HEK293 (cell line): ENCODE results near the gene KIAA0232.

Experiments
- CTCF ChIA-PET: fragments of 350-600 bp; formaldehyde crosslinking; extraction: SDS; loops from one replicate; lab custom pipeline; 2021; ENCODE audit warnings: antibody characterized with exemption; lab: Yijun Ruan, JAX
- POLR2A ChIA-PET: fragments of 300-600 bp; formaldehyde crosslinking; extraction: SDS; loops from one replicate; lab custom pipeline; 2020; ENCODE audit warnings: antibody characterized with exemption, inconsistent platforms; lab: Yijun Ruan, JAX
- H3K27ac ChIP-seq: fragments of 200-500 bp; sonication (Bioruptor generic); 2 replicates; pipeline ENCODE4 v1.5.1; 2014; ENCODE audit warnings: low read depth, low read length, control low read depth, inconsistent platforms; ENCODE audit errors: extremely low read depth
- H3K36me3 ChIP-seq, 2 experiments: fragments of 200-500 bp in 1 of 2; sonication (Bioruptor generic) in 1 of 2; 1 replicate in 1 of 2; 2 replicates in 1 of 2; pipeline ENCODE4 v1.5.1; 2014 to 2017; ENCODE audit warnings: inconsistent platforms in 2 of 2, low read length in 2 of 2; ENCODE audit not compliant: control insufficient read depth in 2 of 2, insufficient read depth in 1 of 2
- H3K4me1 ChIP-seq: fragments of 200-500 bp; sonication (Bioruptor generic); 2 replicates; pipeline ENCODE4 v1.5.1; 2014; ENCODE audit warnings: mild to moderate bottlenecking, low read length, inconsistent platforms; ENCODE audit not compliant: control insufficient read depth, insufficient read depth
- H3K4me3 ChIP-seq: 2 replicates; pipeline ENCODE4 v1.5.1; 2011; ENCODE audit warnings: low read depth, mild to moderate bottlenecking, control low read depth, low read length, moderate library complexity
- H3K9me3 ChIP-seq: fragments of 200-500 bp; sonication (Bioruptor generic); 2 replicates; pipeline ENCODE4 v1.5.1; 2014; ENCODE audit warnings: low read depth, low read length, inconsistent platforms; ENCODE audit not compliant: control insufficient read depth, insufficient read depth
- PRDM2 ChIP-seq: fragments of 450-650 bp; formaldehyde crosslinking; IDR thresholded peaks from 2 replicates; pipeline ENCODE4 v1.5.1; 2016; ENCODE audit warnings: missing biosample characterization, missing genetic modification characterization, borderline replicate concordance
- PRDM6 ChIP-seq: fragments of 450-650 bp; formaldehyde crosslinking; IDR thresholded peaks from 2 replicates; pipeline ENCODE4 v1.5.1; 2017; ENCODE audit warnings: missing biosample characterization, missing genetic modification characterization
- SCRT2 ChIP-seq: fragments of 450-650 bp; formaldehyde crosslinking; IDR thresholded peaks from 2 replicates; pipeline ENCODE4 v1.5.1; 2016; ENCODE audit warnings: missing biosample characterization, missing genetic modification characterization
- SP7 ChIP-seq: fragments of 450-650 bp; formaldehyde crosslinking; IDR thresholded peaks from 2 replicates; pipeline ENCODE4 v1.5.1; 2016; ENCODE audit warnings: missing biosample characterization, missing genetic modification characterization
- ZBTB7A ChIP-seq: fragments of 450-650 bp; formaldehyde crosslinking; IDR thresholded peaks from 2 replicates; pipeline ENCODE4 v1.5.1; 2016; ENCODE audit warnings: low read depth, missing biosample characterization, missing genetic modification characterization
- ZFHX2 ChIP-seq: fragments of 450-650 bp; formaldehyde crosslinking; conservative IDR thresholded peaks from 2 replicates; pipeline ENCODE4 v1.5.1; 2016; ENCODE audit warnings: missing biosample characterization, missing genetic modification characterization
- ZFP37 ChIP-seq: fragments of 450-650 bp; formaldehyde crosslinking; IDR thresholded peaks from 2 replicates; pipeline ENCODE4 v1.5.1; 2016; ENCODE audit warnings: missing biosample characterization, missing genetic modification characterization
- ZIC2 ChIP-seq: fragments of 450-650 bp; formaldehyde crosslinking; IDR thresholded peaks from 2 replicates; pipeline ENCODE4 v1.5.1; 2016; ENCODE audit warnings: missing biosample characterization, missing genetic modification characterization
- ZNF184 ChIP-seq: fragments of 450-650 bp; IDR thresholded peaks from 2 replicates; pipeline ENCODE4 v1.5.1; 2018; ENCODE audit warnings: missing biosample characterization, mild to moderate bottlenecking, missing genetic modification characterization
- ZNF2 ChIP-seq: fragments of 450-650 bp; formaldehyde crosslinking; IDR thresholded peaks from 2 replicates; pipeline ENCODE4 v1.5.1; 2016; ENCODE audit warnings: missing biosample characterization, missing genetic modification characterization
- ZNF324 ChIP-seq: fragments of 450-650 bp; formaldehyde crosslinking; IDR thresholded peaks from 2 replicates; pipeline ENCODE4 v1.5.1; 2016; ENCODE audit warnings: missing biosample characterization, missing genetic modification characterization
- ZNF37A ChIP-seq: fragments of 450-650 bp; IDR thresholded peaks from 2 replicates; pipeline ENCODE4 v1.5.1; 2018; ENCODE audit warnings: missing biosample characterization, missing genetic modification characterization
- ZNF548 ChIP-seq: fragments of 450-650 bp; formaldehyde crosslinking; IDR thresholded peaks from 2 replicates; pipeline ENCODE4 v1.5.1; 2016; ENCODE audit warnings: missing biosample characterization, missing genetic modification characterization
- ZNF600 ChIP-seq: fragments of 450-650 bp; formaldehyde crosslinking; IDR thresholded peaks from 2 replicates; pipeline ENCODE4 v1.5.1; 2016; ENCODE audit warnings: missing biosample characterization, missing genetic modification characterization
- ZNF768 ChIP-seq: fragments of 450-650 bp; formaldehyde crosslinking; IDR thresholded peaks from 2 replicates; pipeline ENCODE4 v1.5.1; 2018; ENCODE audit warnings: missing biosample characterization, mild to moderate bottlenecking, missing genetic modification characterization
- ZSCAN23 ChIP-seq: fragments of 450-650 bp; formaldehyde crosslinking; IDR thresholded peaks from 2 replicates; pipeline ENCODE4 v1.5.1; 2016; ENCODE audit warnings: missing biosample characterization, missing genetic modification characterization

KIAA0232 gene

GRCh38 chr4:6767748-6768538 is 14.6 kb upstream of the KIAA0232 start:
- no peak overlapping the region for H3K4me3 ChIP-seq
- no peaks in the 10 kb centered on the region for H3K4me1 ChIP-seq
- H3K36me3 ChIP-seq = no peaks in the 10 kb centered on the region
- ChIA-PET CTCF (interaction anchor here (0.7 kb wide), 1 partner anchor 119 kb away, joined by 3 read pairs; no protein-coding TSS in a partner anchor), POLR2A (interaction anchor here (0.9 kb wide), 1 partner anchor 51 kb away, joined by 4 read pairs; no protein-coding TSS in a partner anchor)
- no peak overlapping the region for H3K27ac ChIP-seq
- no peaks in the 10 kb centered on the region for H3K9me3 ChIP-seq
- TF ChIP-seq ZNF548 (tag by site-specific recombination) (no peak), ZIC2 (tag by site-specific recombination) (peak; percentile 24; the same call in 1 of the 2 replicates), ZFHX2 (0 out of 2 replicates have a peak, but pooled peaks have one; percentile 6), ZNF2 (tag by site-specific recombination) (no peak)

GRCh38 chr4:6768539-6768905 is 14.0 kb upstream of the KIAA0232 start:
- ChIA-PET CTCF (interaction anchor here (1.1 kb wide), 1 partner anchor 313 kb away, joined by 3 read pairs; no protein-coding TSS in a partner anchor), POLR2A (interaction anchor here (0.9 kb wide), 1 partner anchor 51 kb away, joined by 4 read pairs; no protein-coding TSS in a partner anchor)
- Histone ChIP-seq H3K27ac (no peak overlapping the region), H3K36me3 (no peaks in the 10 kb centered on the region), H3K9me3 (no peaks in the 10 kb centered on the region), H3K4me3 (no peak overlapping the region), H3K4me1 (no peaks in the 10 kb centered on the region)
- 0 out of 2 replicates have a peak, but pooled peaks have one; percentile 8 for TF ChIP-seq SCRT2 (tag by site-specific recombination)
- no peak for TF ChIP-seq ZNF768 (tag by site-specific recombination)
- TF ChIP-seq ZIC2 (tag by site-specific recombination) = peak; percentile 31; the same call in 1 of the 2 replicates
- 0 out of 2 replicates have a peak, but pooled peaks have one; percentile 17 for TF ChIP-seq SP7
- TF ChIP-seq ZNF600 (tag by site-specific recombination) = 0 out of 2 replicates have a peak, but pooled peaks have one; percentile 28
- peak; percentile 80 for TF ChIP-seq ZNF184
- no peak for TF ChIP-seq ZNF37A (tag by site-specific recombination)

DNA sequence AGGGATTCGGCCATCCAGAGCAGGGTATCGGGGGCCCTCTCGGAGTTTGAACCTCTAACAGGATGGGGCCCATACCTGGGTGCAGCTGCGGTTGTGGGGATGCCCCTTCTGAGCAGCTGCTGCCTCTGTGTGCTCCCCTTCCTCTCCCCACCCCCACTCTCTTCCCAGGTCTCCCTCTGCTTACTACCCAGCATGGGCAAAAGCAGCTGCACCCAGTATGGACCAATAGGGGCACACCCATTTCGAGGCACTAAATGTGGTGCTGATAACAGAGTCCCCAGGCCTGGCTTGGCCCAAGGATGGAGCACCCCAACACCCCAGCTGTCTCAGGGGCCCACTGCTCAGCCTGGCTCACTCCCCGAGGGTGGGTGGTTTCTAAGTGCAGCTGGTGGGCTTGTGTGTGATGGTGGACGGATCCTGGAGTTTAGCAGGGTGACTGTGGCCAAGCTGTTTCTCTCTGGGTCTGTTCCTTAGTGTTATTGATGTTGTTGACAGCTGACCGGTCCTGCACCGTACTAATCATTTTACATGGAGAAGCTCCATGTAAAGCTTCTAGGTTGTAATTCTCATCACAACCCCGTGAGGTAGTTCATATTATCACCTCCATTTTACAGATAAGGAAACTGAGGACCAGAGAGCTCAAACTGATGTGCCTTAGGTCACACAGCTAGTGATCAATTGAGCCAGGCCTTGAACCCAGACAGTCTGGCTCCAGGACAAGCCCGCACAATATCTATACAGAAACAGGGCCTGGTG is 13.1 kb upstream of the KIAA0232 start:
- TF ChIP-seq ZNF324 = no peak
- no peak for TF ChIP-seq ZSCAN23
- no peak for TF ChIP-seq PRDM2 (tag by site-specific recombination)
- TF ChIP-seq ZNF768 (tag by site-specific recombination) = no peak
- TF ChIP-seq ZBTB7A = no peak
- no peak for TF ChIP-seq PRDM6 (tag by site-specific recombination)
- TF ChIP-seq ZFP37 = no peak
- POLR2A ChIA-PET = no interaction called here
- Histone ChIP-seq H3K4me1 (no peaks in the 10 kb centered on the region), H3K9me3 (no peaks in the 10 kb centered on the region), H3K36me3 (no peaks in the 10 kb centered on the region), H3K4me3 (no peak overlapping the region), H3K27ac (no peak overlapping the region)
- CTCF ChIA-PET = interaction anchor here (0.6 to 1.6 kb wide), 4 partner anchors 37 to 312 kb away, joined by 3 to 4 read pairs (median 3); no protein-coding TSS in a partner anchor
